GM21390 (cell line): ENCODE measurements around the gene HRG.
"Not testable (repeated sequence)": the region's sequence is repeated elsewhere in the genome, so short reads cannot be mapped to it uniquely, and the experiment has no call there.

Source experiments
- ATAC-seq: cut with Tn5 transposase; IDR thresholded peaks from one replicate; pipeline ENCODE4 v1.9.1; 2021; ENCODE audit not compliant: unreplicated experiment

Gene HRG

GRCh38 chr3:186678604-186679003, 12.8 kb downstream of the HRG start:
- ATAC-seq: no peak

- ATAC-seq: no peak
Measured at GRCh38 chr3:186679151-186679550, 13.3 kb downstream of the HRG start.

- no peak for ATAC-seq
Measured at GRCh38 chr3:186680869-186681268, 15.1 kb downstream of the HRG start.

- no peak for ATAC-seq
Measured at GRCh38 chr3:186682812-186683211, 17.0 kb downstream of the HRG start.

GRCh38 chr3:186683979-186684378, 18.2 kb downstream of the HRG start:
- ATAC-seq: no peak

GRCh38 chr3:186686475-186686874, 20.7 kb downstream of the HRG start:
- not testable (repeated sequence) for ATAC-seq

- no peak for ATAC-seq
Measured at GRCh38 chr3:186687120-186687651, 21.4 kb downstream of the HRG start.

- ATAC-seq: not testable (repeated sequence)
Measured at GRCh38 chr3:186690304-186690703, 24.5 kb downstream of the HRG start.

GRCh38 chr3:186691676-186692075, 25.9 kb downstream of the HRG start:
- no peak for ATAC-seq

GRCh38 chr3:186693843-186694242, 28.0 kb downstream of the HRG start:
- ATAC-seq: no peak

- ATAC-seq: no peak
Measured at GRCh38 chr3:186694288-186695032, 28.6 kb downstream of the HRG start.

- ATAC-seq: no peak
Measured at GRCh38 chr3:186696522-186696921, 30.7 kb downstream of the HRG start.

- ATAC-seq: no peak
Measured at GRCh38 chr3:186697510-186697909, 31.7 kb downstream of the HRG start.

- ATAC-seq: no peak
Measured at GRCh38 chr3:186700267-186700666, 34.5 kb downstream of the HRG start.

GRCh38 chr3:186702451-186702850, 36.6 kb downstream of the HRG start:
- not testable (repeated sequence) for ATAC-seq

- ATAC-seq: peak; percentile 58
Measured at GRCh38 chr3:186705882-186706780, 40.3 kb downstream of the HRG start.

GRCh38 chr3:186708983-186709679, 43.3 kb downstream of the HRG start:
- no peak for ATAC-seq

- not testable (repeated sequence) for ATAC-seq
Measured at GRCh38 chr3:186710694-186711093, 44.9 kb downstream of the HRG start.

- no peak for ATAC-seq
Measured at GRCh38 chr3:186713499-186713898, 47.7 kb downstream of the HRG start.

GRCh38 chr3:186717039-186717457, 51.2 kb downstream of the HRG start, which contains the start of gene KNG1:
KNG1 (plus strand) TSS chr3:186717359; CDS start chr3:186717543, 184 bp downstream.
- no peak for ATAC-seq
